HG02610 (cell line): Measurements from ENCODE around the gene L3MBTL4.
A peak's percentile ranks its signal among the peaks of the same experiment; 100 is the strongest.

Source experiments
- ATAC-seq: cut with Tn5 transposase; IDR thresholded peaks from one replicate; pipeline ENCODE4 v1.9.1; 2021; ENCODE audit warnings: mild to moderate bottlenecking, moderate library complexity; ENCODE audit not compliant: unreplicated experiment

L3MBTL4 gene

GRCh38 chr18:5937795-5938194 lies 476.9 kb downstream of the L3MBTL4 start:
- ATAC-seq, result peak; percentile 50

DNA sequence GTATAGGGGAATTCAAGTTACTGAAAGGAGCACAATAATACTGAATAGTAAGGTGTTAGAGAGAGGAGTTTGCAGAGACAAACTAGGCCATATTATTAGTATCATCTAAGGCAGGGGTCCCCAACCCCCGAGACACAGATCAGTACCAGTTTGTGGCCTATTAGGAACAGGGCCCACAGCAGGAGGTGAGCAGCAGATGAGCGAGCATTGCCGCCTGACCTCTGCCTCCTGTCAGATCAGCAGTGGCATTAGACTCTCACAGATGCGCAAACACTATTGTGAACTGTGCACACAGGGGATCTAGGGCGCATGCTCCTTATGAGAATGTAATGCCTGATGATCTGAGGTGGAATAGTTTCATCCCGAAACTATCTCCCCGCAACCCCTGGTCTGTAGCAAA lies 477.6 kb downstream of the L3MBTL4 start:
- no peak for ATAC-seq

- ATAC-seq, result no peak
These were observed 483.9 kb downstream of the L3MBTL4 start for GRCh38 chr18:5930789-5931188.

GRCh38 chr18:5918205-5918858 lies 496.4 kb downstream of the L3MBTL4 start:
- no peak for ATAC-seq

DNA sequence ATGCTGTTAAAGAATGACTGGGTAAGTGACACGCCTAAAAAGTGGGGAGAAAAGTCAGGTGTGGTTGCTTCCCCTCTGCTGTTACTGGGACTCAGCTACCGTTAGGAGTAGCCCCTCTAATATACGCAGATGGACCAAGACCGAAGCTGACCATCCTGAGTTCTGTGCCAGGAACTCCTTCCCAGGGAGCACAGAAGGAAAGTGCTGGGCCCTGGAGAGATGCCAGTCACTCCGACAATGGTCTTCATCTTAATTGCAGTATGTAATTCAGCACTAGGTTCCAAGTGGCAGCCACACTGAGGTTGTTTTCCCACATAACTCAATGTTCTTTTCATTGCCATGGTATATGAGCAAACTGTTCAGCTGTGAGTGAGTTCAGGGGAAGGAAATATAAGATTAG lies 499.8 kb downstream of the L3MBTL4 start:
- ATAC-seq, result no peak

DNA sequence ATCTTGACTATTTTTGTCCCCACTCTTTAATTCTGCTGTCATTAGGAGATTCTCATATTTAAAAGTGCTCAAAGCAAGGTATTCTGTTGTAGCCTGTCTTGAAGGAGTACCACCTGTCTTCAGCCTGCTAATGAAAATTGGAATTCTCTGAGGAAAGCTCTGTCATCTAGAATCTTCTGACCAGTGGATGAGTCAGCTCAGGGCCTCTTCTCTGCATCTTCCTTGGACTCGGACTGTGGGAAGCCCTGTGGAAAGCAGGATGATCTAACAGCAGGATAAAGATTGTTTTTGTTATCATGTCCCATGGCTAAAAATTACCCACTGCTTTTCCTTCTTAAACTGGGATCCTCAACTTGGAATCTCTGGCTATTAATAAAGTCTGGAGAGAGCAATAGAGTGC lies 500.7 kb downstream of the L3MBTL4 start:
- no peak for ATAC-seq

DNA sequence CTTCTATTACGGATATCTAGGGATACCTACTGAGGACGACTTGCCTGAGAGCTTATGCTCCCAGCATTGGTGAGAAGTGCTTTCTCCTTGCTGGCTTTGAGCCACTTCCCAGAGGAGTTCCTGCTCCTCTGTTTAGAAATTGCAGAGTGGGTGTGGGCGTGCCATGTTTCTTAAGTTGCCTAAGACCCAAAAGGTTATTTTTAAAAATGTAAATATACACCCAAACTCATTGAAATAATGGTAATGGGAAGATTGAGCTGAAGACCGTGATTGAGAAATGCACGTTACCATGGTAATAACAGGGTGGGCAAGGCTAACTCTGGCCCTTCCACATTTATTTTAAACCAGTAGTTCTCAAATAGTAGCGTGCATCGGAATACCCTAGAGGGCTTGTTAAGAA lies 502.1 kb downstream of the L3MBTL4 start:
- no peak for ATAC-seq

- ATAC-seq, result no peak
These were observed 505.6 kb downstream of the L3MBTL4 start for GRCh38 chr18:5909125-5909524.
